Stimulated activated CD4-positive, alpha-beta T cell treated with anti-CD3 and anti-CD28 coated beads, TNF-alpha, amount 100 ng/mL, for 48 hours (primary cell): ENCODE results near the gene CDK4.
"Not testable (repeated sequence)": the region's sequence is repeated elsewhere in the genome, so short reads cannot be mapped to it uniquely, and the experiment has no call there.

Source experiments
- DNase-seq, 3 donors: peaks; one replicate each; pipeline ENCODE4 v3.0.0-alpha.2; 2020; ENCODE audit warnings: low read depth in 3 of 3

The CDK4 gene

DNA sequence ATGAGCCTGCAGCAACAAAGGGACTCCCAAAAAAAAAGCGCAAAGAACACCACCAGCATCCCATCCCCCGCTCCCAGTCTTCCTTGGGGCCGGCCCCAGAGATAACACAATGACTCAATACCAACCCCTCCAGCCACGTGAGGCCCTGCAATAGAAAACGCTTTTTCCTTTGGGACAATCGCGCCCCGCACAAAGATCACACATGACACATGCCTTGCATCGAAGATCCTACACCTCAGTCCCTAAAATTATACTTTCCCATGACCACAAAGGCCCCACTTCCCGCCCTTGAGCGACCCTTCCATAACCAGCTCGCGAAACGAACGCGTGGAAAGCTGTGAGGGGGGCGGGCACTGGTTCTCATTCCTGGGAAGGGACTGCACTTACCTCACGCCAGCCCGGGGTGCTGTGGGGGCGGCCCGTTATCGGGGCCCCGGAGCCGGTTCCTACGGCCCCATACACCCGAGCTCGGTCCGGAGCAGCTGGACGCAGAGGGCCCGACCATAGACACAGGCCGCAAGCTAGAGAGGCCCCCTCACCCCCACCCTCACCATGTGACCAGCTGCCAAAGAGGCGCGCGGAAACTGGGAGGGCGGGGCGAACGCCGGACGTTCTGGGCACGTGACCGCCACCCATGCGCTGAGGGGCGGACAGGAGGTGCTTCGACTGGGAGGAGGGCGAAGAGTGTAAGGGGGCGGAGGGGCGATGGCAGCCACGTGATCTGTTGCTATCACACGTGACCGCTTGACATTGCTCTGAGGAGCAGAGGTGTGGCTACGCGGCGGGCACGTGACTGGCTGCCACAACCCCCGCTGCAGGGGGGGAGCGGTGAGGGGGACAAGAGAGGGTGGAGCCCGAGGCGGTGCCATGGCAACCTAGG is at the start of gene CDK4:
Gene CDK4 (minus strand): TSS at position 523 of the 880 bp plus-strand sequence. CDS start 593 bp downstream, outside the sequence.
- peak; percentile 94 to 98 (median 96) for DNase-seq

DNA sequence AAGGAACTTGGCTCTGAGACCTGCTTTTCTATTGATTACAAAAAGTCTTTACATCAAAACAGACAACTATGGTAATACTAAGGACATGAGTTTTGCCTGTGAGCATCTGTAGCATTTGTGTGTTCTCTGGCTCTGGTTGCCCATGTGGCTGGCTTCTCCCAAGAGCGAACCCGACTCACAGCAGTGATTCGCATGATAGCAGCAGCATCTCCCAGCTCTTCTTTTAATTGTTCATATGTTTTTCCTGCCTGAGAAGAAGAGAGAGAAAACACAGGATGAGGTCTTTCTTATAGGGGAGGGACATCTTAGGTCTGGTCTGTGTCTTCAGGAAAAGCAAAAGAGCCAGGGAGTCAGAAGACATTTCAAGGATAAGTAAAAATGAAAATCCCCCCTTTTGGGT is 48.9 kb upstream of the CDK4 start:
- DNase-seq = no peak

DNA sequence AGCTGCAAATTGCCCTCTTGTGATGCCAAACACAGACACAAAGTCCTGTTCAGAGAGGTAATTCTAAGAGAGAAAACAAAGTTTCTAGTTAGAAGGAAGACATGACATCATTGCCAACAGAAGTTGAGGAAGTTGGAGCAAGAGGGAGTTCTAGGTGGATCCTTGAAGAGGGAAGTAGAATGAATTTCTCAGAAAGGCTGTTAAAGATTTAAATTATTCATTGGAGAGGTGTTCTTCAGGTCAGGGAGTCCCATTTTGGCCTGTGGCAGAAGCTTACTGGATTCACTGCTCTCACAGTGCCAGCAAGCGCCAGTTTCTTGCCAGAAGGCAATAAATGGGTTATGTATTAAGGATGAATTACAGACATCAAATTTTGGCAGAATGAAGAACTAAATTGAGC is 45.8 kb upstream of the CDK4 start:
- no peak for DNase-seq

DNA sequence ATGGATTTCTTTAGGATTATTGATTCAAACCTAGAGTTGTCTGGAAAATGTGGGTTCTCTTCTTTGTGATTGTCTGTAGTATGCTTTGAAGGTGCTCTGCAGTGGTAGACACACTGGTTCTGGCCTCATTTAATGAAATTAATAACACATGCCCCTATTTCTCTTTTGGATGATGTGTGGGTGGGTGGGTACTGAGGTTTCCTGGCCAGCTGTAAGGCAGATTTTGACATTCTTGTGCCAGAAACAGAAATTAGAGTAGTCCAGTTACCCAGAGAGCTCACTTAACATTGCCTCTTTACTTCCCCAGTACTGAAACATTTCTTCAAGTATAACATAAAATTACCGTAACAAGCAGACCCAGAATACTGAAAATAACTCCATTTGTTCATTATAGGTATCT is 44.9 kb upstream of the CDK4 start:
- DNase-seq = no peak

DNA sequence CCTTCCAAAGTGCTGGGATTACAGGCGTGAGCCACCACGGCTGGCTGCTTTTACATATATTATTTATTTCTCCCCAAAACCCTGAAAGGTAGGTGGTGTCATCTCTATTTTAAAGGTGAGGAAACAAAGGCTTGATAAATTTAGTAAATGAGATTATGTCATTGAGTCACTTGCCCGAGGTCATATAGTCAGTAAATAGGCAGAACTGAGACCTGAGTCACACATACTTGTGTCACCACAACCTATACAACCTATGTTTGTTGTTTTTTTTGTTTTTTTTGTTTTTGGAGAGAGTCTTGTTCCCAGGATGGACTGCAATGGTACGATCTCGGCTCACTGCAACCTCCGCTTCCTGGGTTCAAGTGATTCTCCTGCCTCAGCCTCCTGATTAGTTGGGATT is 43.2 kb upstream of the CDK4 start:
- DNase-seq = no peak

DNA sequence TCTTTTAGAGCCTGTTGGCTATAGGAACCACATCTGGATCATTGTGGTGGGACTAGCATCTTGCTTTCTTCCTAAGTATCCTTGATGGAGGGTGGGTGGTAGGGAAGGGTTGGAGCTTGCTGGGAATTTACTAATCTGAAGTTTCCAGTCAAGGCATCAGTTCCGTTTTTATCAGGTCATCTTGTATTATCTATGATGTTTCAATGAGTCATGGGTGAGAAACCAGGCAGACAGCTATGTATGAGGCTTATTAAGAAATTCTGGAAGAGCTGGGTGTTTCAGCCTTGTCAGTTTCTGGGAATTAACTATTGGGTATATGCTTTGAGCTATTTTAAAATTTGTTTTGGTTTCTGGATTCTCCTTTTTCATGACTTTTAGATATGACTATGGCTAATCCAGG is 41.8 kb upstream of the CDK4 start:
- DNase-seq = no peak

DNA sequence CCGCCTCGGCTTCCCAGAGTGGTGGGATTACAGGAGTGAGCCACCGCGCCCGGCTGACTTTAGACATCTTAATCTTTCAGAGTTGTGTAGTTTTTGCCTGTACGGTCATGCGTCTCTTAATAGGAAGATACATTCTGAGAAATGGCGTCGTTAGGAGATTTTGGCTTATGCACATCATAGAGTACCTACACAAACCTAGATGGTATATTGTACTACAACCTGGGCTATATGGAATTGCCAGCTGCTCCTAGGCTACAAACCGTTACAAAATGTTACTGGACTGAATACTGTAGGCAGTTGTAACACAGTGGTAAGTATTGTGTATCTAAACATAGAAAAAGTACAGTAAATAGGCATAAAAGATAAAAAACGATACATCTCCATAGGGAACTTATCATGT is 31.8 kb upstream of the CDK4 start:
- no peak for DNase-seq

DNA sequence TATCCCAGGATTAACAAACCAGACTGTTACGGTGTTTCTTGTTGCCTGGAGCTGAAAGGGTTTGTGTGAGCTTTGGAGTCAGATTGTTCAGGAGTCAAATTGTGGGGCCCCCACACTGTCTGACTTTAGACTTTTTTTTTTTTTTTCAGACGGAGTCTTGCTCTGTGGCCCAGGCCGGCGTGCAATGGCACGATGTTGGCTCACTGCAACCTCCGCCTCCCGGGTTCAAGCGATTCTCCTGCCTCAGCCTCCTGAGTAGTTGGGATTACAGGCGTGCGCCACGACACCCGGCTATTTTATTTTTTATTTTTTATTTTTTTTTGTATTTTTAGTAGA is 31.3 kb upstream of the CDK4 start:
- no peak for DNase-seq

DNA sequence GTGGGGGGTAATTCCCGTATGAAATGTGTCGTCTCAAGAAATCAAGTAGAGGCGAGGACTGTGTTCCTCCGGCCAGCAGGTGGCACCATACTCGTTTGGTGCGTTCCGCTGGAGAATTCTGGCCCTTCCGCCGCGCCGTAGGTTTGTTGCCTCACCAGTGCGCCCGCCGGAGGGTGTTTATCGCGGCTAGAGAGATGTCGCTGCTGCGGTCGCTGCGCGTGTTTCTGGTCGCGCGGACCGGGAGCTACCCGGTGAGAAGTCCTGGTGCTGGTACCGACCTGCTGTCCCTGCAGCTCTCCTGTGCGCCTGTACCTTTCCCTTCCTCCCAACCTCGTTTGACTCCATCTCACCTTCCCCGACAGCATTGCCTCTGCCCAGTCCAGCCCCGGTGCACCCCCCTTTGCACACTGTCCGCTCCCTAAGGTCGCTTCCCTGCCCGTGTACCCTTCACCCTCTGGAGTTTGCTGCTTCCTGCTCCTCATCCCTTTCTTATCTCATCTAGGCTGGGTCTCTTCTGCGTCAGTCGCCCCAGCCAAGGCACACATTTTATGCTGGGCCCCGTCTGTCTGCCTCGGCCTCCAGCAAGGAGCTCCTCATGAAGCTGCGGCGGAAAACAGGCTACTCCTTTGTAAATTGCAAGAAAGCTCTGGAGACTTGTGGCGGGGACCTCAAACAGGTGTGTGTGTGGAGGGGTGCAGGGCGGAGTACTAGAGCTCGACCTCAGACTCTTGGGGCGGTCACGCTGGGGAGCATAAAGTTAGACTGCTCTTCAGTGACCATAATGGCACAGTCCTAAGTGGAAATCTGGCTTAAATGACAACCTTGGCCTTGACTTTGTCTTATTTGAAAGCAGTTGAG is 30.7 kb upstream of the CDK4 start, which contains the start of gene TSFM:
Gene TSFM (plus strand): TSS at position 180 of the 858 bp plus-strand sequence. CDS start 15 bp downstream, at position 195.
- peak; percentile 92 to 99 (median 97) for DNase-seq

DNA sequence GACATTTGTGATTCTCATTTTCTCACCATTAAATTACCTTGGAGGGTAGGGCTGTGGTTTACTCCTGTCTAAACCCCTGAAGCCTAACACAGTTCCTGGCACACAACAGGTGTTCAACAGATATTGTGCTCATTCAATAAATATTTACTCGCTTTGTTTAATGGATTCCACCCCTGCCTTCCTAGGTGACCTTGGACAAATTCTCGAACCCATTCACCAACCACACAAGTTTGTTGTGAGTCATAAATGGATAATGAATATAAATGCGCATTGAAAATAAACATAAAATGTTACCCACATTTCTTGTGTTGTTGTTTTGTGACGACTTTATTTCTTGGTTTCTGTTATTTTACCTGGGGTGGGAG is 30.1 kb upstream of the CDK4 start:
- DNase-seq = no peak

DNA sequence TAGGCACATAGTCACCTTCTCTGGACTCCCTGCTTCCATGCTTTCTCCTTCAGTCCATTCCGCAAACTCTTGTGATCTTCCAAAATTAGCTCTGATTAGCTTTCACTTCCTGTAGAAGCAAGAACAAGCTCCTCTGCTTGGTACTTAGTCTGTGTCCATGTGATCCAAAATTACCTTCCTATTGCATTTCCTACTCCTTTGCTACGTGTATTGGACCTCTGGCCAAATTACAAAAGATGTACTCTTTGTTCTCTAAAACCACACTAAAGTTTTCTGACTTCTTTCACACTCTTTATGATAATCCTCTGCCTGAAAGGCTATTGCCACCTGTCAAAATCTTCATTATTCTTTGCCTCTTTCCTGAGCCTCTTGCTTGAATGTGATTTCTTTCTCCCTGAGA is 29.7 kb upstream of the CDK4 start:
- no peak for DNase-seq

DNA sequence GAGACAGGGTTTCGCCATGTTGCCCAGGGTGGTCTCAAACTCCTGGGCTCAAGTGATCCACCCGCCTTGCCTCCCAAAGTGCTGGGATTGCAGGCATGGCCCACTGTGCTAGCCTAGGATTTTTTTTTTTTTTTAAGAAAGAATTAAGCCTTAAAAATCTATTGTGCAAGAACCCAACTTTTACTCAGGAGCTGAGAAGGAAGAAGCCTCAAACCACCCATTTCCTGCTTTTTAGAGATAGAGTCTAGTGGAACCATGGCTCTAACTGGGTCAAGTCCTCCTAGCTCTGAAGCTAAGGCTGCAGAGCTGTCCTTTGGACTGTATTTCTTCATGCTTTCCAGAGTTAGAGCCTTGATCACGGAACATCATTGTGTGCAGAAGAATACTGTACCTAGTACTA is 29.1 kb upstream of the CDK4 start:
- no peak for DNase-seq

DNA sequence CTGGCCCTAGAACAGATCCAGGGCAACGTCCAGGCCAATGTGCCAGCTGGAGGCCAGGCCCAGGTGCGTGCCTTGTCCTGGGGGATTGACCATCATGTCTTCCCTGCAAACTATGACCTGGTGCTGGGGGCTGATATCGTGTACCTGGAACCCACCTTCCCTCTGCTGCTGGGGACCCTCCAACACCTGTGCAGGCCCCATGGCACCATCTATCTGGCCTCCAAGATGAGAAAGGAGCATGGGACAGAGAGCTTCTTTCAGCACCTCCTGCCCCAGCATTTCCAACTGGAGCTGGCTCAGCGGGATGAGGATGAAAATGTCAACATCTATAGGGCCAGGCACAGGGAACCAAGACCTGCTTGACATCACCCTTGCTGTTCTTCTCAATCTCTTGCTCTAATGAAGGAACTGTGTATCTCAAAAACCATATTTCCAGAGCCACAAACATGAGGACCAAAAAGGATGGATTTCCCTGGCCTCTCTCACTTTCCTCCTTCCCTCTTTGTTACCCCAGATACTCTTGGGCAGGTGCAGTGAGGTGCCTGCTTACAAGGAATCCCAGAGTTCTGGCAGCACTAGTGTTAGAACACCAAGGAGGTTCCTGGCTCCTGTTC is 28.3 kb upstream of the CDK4 start:
- DNase-seq = no peak

DNA sequence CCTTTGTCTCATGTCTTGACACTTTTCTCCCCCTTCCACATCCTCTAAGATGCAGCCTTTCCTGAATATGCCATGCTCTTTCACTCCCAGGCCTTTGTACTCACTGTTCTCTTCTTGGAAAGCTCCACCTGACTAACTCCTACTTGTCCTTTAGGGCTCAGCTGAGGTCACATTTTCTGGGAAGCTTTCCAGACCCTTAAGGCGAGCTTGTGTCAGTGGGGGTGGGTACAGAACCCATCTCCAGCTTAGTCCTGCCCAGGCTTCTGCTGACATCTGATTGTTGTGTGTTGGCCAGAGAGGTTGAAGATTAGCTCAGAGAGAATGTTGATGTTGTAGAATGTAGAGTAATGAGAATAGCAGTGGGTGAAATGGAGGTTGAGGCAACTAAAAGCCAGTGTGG is 27.6 kb upstream of the CDK4 start:
- no peak for DNase-seq

DNA sequence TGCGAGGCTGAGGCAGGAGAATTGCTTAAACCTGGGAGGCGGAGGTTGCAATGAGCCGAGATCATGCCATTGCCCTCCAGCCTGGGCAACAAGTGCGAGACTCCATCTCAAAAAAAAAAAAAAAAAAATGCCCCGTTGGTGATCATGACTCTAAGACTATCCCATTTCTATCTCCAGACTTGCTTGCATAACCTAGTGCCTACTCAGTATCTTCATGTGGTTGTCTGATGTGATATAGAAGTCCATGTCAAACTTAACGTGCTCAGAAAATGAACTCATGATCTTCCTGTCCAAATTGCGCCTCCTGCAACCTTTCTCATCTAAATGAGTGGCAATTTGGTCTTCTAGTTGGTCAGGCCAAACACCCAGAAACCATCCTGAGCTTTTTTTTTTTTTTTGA is 25.8 kb upstream of the CDK4 start:
- no peak for DNase-seq

DNA sequence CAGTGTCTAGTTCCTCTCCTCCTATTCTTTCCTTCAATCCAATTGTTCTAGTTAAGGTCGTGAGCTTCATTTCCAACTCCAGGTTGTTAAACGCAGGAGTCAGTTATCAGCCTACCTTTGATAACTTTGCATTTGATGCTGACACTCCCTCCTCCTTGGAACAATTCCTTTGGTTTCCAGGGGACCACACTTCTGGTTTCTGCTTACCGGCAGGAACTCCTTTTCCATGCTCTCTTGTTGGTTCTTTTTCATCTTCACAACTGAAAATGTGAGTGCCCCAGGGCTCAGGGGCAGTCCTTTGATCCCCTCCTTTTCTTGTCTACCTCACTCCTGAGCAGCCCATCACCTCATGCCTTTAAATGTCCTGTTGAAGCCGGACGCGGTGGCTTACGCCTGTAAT is 25.3 kb upstream of the CDK4 start:
- no peak for DNase-seq

DNA sequence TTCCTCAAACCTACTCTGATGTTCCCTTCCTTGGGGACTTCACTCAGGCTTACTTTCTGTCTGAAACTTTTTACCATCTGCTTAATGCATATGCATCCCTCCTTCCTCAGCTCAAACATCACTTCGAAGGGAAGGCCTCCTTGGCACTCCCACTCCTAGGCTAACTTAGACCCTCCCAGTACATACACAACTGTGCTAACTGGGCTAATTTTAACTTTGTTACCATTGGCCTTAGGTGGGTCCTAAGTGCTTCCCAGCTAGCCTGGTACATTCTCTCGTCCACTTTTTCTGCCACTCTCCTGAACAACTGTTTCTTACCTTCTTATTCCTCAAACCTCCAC is 24.1 kb upstream of the CDK4 start:
- DNase-seq = no peak

DNA sequence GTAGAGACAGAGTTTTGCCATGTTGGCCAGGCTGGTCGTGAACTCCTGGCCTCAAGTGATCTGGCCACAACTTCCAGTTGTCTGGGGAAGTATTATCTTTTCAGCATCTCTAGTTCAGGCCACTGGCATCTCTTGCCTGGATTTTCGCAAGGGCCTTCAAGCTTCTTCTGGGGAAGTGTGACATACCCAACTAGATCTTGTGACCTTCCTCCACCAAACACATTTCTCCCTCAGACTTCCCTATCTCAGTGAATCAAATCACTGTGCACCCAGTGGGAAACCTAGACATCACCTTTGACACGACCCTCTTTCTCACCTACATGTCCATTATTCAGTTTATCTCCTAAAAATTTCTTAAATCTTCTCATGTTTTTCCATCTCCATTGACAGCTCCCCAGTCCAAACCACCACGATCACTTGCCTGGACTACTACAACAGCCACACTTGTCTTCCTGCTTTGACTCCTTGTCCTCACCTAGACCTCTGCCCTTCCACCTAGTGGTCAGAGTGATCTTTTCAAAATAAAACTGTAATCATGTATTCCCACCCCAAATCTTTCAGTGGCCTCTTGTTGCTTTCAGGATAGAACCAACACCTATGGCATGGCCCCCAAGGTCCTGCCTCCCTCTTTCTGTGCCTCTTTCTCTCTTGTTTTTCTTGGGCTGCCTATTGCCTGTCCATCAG is 23.6 kb upstream of the CDK4 start:
- DNase-seq = no peak

DNA sequence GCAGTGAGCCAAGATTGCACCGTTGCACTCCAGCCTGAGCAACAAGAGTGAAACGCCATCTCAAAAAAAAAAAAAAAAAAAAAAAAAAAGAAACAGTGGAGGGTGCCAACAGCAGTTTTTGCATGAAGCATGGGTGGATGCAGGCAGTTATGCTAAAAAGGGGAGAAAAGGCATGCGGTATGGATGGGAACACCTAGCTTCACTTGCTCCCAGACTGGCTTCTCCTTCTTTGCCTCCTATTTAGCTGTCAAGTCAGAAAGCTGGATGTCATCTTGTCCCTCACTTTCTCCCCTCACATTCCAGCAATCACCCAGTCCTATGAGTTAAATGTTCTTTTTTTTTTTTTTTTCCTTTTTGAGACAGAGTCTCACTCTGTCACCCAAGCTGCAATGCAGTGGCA is 22.9 kb upstream of the CDK4 start:
- no peak for DNase-seq

DNA sequence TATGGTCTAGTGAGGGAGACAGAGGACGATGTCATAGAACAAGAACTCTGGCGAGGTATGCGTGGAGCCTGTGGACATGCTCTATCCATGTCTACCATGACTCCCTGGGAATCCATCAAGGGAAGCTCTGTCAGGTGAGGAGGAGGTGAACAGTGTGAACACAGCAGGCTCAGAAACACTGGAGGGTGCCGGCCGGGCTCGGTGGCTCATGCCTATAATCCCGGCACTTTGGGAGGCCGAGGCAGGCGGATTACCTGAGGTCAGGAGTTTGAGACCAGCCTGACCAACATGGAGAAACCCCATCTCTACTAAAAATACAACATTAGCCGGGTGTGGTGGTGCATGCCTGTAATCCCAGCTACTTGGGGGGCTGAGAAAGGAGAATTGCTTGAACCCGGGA is 22.5 kb upstream of the CDK4 start:
- DNase-seq = not testable (repeated sequence)

DNA sequence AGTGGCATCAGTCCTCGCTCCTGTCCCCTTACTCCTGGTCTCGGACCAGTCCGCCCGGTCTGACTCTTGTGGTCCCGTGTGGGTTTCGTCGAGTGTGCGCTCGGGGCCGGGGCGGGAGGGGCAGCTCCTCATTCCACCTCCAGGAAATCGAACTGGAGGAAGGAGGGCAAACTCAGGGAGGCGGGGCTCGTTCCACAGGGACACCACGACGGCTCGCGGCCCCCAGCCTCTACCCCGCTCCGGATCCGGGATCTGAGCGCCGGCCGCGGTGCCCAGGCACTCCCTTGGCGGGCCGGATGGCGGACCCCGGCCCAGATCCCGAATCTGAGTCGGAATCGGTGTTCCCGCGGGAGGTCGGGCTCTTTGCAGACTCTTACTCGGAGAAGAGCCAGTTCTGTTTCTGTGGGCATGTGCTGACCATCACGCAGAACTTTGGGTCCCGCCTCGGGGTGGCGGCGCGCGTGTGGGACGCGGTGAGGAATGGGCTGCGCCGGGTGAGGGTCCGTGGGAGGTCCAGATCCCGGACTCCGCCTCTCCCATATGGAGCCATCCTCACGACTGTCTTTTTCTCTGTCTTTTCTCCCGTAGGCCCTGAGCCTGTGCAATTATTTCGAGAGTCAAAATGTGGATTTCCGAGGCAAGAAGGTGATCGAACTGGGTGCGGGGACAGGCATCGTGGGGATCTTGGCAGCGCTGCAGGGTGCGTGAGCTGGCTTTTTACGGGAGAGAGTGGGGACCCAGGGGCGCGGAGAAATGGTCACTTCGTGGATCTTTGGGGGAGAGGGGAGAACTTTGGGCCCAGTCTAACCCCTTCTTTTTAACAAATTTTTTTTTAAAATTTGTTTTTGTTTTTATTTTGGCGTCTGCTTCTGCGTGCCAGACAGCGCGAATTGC is 20.6 kb upstream of the CDK4 start, which contains the start of gene EEF1AKMT3:
Gene EEF1AKMT3 (plus strand): TSS at position 186 of the 894 bp plus-strand sequence. CDS start 111 bp downstream, at position 297.
- no peak for DNase-seq
